HG02870 (cell line): Measurements from ENCODE around the gene PHF1.

Source experiments
- ATAC-seq: cut with Tn5 transposase; IDR thresholded peaks from one replicate; pipeline ENCODE4 v1.9.1; 2021; ENCODE audit warnings: mild to moderate bottlenecking, moderate library complexity; ENCODE audit not compliant: unreplicated experiment

The PHF1 gene

GRCh38 chr6:33417128-33417902 is 6.5 kb downstream of the PHF1 start:
- ATAC-seq, result no peak

DNA sequence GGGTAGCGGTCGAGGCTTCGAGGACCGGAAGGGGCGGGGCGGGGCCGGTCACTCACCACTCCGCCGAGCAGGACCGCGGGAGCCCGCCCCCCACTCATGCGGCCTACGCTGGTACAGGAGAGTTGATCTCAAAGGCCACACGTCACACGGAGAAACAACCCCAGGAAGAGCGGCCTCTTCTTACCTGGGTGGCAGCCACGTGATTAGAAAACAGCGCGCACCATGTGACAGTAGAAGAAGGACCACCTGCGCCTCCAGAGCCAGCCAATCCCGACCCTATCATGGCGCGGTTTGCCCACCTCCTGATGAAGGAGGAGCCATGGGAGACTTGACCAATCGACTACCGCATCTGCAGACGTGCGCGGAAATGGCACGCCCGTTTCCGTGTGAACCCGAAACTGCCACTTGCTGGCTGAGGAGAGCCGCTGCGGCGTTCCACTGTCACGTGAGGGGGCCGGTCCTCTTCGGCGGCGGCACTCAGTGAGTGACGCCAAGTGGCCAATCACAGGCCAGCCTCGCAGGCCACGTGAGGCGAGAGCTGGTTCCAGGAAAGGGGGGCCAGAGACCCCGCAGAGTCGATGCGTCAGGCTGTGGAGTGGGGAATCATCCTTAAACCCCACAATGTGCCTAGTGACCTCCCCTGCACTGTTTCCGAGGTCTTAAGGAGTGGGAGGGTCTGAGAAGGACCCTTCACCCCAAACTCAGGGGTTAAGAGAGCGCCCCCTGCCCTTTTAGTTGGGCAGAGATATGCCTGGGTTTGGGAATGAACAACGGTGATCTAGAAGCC is 7.3 kb downstream of the PHF1 start, which contains the start of gene CUTA:
CUTA (minus strand) TSS at position 205 of the 787 bp plus-strand sequence; CDS start at position 98, 107 bp downstream.
- peak; percentile 82 for ATAC-seq

GRCh38 chr6:33418690-33419291 is 8.0 kb downstream of the PHF1 start:
- no peak for ATAC-seq

GRCh38 chr6:33419580-33420490 is 9.0 kb downstream of the PHF1 start, which contains the start of gene SYNGAP1:
Gene SYNGAP1 (plus strand): TSS chr6:33420065. CDS start chr6:33420265, 200 bp downstream.
- ATAC-seq, result no peak

GRCh38 chr6:33420491-33421343 is 9.9 kb downstream of the PHF1 start:
- no peak for ATAC-seq

- no peak for ATAC-seq
These were observed 10.5 kb downstream of the PHF1 start for GRCh38 chr6:33421344-33421643.

DNA sequence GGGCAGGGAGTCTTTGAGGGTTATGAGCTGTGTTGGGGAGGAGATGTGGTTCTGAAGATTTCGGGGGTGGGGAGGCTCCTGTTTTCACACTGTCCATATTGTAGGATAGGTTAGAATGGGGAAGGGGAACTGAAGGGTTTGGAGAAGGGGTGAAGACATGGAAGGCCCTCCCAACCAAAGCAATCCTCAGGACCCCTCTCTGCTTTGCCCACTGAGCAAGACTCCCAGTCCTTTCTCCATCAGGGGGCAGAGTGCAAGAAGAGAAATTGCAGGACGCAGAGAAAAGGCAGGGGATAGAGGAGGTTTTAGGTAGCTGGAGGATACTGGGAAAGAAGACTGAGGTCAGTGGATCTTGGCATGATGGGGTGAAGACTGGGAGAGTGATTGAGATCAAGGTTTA is 13.0 kb downstream of the PHF1 start:
- ATAC-seq, result no peak

- no peak for ATAC-seq
These were observed 14.2 kb downstream of the PHF1 start for GRCh38 chr6:33424855-33425667.

DNA sequence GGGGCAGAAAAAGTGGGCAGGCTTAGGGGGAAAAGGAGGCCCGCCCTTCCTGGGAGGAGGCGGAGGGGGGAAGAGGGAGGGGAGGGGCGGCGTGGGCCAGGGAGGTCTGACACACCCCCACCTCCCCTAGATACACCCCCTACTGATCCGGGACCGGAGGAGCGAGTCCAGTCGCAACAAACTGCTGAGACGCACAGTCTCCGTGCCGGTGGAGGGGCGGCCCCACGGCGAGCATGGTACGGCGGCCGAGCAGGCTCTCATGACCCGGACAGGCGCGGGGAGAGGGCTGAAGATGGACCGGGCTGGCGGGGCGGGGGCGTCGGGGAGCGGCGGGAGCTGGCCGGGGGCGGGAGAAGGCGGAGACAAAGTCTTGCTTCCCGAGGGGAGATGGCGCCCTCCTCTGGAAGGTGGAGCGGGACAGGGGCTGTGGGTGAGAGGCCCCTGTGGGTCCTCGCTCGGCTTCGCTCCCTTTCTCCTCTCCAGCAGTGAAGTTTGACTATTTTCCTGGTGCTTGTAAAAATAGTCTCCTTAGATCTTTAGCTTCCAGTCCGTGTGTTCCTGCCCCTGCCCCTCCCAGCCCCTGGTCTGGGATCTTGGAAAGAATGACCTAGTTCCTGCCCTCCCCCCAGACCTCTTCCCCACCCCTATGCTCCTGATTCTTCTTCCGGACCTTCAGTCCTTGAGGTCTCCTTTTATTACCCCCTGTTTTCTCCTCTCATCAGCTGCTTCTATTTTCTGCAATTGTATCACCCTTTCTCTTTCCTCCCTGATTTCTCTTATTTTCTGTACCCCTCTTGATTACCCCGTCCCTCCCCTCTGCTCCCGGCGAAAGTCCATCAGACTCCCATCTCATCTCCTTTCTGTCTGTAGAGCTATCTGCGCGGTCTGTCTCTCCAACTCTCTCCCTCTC is 15.1 kb downstream of the PHF1 start:
- no peak for ATAC-seq

DNA sequence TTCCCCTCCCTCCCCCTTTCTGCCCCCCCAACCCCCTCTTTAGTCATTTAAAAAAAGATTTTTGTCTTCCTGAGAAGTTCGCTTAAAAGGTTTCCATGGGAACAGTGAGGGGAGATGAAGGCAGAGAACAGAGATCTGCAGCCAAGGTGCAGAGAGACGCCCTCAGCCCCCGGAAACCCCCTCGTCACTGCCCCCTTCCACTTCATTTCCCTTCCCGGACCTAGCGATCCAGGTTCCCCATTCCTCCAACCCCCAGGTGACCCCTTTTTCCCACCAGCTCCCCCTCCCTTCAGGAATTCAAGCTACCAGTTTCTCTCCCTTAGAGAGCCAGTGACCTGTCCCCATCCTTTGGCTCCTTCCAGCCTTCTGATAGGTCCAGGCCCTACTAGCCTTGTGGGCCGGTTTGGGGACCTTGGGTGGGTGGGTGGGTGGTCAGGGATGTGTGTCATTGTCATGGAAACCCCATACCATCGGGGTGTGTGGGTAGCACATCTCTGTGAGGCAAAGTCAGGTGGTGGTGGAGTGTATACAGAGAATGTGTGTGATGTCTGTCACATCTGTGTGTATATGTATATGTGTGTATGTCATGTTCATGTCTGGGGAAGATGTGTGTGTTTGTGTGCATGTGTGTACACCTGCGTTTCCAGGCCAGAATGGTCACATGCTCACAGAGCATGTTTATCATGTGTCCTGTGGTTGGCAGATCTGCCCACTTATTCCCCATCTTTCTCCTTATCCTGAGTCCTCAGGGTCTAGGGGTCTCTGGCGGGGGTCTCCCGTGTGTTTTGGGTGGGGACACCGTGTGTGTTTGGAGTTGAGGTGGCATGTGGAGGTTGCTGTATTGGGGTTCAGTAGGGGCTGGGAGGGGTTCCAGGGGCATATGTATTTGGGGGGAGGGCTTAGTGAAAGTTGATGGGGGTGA is 16.0 kb downstream of the PHF1 start:
- no peak for ATAC-seq

- ATAC-seq, result no peak
These were observed 16.9 kb downstream of the PHF1 start for GRCh38 chr6:33427585-33428223.

- ATAC-seq, result no peak
These were observed 17.6 kb downstream of the PHF1 start for GRCh38 chr6:33428224-33428965.

- no peak for ATAC-seq
These were observed 18.3 kb downstream of the PHF1 start for GRCh38 chr6:33428966-33429749.

DNA sequence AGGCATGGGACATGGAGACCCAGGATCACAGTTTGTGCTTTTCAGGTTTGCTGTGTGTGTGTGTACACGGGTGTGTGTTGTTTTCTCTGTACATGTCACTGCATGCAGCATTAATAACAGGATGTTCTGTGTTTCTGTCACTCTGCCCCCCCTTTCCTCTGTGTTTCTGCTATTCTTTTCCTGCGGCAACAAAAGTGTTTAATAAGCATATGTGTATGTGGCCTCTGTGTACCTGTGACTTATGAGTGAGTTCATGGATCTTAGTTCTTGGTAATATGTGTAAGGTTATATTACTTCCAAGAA is 18.9 kb downstream of the PHF1 start:
- no peak for ATAC-seq

DNA sequence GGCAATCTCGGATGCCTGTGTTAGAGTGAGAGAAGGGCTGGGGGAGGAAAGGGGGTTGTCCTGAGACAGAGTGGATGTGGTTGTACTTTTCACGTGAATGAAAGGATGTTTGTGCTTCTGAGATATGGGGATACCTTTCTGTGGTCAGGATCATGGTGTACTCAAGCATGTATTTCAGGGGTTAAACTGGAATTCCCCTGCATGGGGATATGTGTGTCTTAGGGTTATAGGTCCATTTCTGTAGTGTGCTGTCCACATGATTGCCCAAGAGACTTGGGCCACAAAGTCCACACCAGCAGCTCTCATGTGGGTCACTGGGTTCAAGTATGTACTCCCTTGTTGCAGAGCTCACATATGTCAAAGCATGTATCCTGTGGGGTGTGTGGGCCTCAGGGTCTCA is 19.5 kb downstream of the PHF1 start:
- ATAC-seq, result no peak
